ENCODE results near the gene FAM151A.

GRCh38 chr1:54664364-54664763 is 41.0 kb upstream of the FAM151A start:
- TF ChIP-seq ZFX (IDR thresholded peaks at IDR 0.05): no peak
- no peak for TF ChIP-seq CTCF (conservative IDR thresholded peaks at IDR 0.05)

All from C4-2B (cell line).